ENCODE measurements around the gene YES1. TPM values are rescaled to one million over a fixed set of nuclear protein-coding genes. Genes with fewer than 3 reads are reported as not detected.
"Not testable (repeated sequence)": the region's sequence is repeated elsewhere in the genome, so short reads cannot be mapped to it uniquely, and the experiment has no call there.

YES1 gene
- total RNA-seq, 1 donor from 2014 or later = 41.6 TPM

DNA sequence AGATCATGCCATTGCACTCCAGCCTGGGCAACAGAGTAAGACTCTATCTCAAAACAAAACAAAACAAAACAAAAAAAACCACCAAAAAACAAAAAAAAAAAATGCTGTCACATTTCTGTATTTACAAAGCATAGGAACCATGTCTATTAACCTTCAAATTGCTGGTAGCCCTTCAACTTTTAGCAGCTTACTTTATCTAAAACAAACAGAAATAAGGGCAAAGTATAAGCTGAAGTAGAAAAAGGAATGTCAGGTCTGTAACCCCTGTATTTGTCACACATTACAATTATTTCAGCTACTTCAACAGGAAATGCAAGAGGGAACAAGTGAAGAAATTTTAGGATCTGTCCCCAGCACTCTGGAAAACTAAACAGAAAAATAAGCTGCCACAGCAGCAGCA is 129.2 kb downstream of the YES1 start:
- DNase-seq = no peak

DNA sequence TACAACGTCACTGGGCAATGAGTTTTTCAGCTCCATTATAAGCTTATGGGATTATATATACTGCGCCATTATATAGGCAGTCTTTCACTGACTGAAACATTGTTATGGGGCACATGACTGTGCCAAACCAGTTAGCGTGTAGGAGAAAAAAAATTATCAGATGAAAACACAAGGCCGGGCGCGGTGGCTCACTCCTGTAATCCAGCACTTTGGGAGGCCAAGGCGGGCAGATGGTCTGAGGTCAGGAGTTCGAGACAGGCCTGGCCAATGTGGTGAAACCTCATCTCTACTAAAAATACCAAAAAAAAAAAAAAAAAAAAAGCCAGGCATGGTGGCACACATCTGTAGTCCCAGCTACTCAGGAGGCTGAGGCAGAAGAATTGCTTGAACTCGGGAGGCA is 129.6 kb downstream of the YES1 start:
- not testable (repeated sequence) for DNase-seq

DNA sequence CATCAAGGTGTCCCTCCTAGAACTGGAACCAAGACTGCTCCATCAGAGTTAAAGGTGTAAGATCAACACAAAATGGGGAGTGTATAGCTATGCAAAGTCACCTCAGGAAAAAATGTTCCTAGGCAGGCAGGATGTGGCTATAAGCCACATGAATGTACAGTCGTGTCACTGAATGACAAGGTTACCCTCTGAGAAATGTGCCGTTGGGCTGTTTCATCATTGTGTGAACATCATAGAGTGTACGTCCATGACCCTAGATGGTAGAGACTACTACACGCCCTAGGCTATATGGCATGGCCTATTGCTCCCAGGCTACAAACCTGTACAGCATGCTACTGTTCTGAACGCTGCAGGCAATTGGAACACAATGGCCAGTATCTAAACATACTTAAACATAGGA is 130.1 kb downstream of the YES1 start:
- no peak for DNase-seq

DNA sequence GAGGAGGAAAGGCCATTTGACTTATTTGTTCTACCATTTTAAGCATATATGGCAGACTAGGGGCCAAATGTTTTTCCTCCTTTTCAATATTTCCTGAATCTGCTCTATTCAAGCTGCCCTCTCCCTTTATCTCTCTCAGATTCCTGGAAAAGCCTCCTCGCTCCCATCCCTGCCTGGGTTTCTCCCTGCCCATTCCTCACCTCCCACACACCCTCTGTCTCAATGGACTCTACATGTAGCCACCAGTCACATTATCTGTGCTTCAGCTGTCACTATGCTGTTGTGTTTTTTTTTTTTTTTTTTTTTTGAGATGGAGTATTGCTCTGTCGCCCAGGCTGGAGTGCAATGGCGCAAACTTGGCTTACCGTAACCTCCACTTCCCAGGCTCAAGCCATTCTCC is 131.7 kb downstream of the YES1 start:
- DNase-seq = peak; percentile 4

DNA sequence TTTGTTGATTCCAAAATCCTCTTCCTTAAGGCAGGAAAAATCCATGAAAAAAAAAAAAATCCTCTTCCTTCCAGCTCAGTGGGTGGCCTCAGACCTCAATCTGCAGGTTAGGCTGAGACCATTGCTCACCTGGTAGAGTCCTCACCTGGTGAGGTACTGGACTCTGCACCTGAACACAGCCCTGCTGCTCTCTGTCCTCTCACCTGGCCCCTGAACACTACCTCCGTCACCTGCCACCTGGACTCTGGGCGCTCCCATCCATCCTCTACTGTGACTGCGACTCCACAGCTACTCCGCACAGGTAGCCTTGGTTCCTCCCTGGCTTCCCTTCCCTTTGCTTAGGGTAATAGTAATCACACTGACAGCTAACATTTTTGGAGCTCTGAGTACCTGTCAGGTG is 132.5 kb downstream of the YES1 start:
- no peak for DNase-seq

DNA sequence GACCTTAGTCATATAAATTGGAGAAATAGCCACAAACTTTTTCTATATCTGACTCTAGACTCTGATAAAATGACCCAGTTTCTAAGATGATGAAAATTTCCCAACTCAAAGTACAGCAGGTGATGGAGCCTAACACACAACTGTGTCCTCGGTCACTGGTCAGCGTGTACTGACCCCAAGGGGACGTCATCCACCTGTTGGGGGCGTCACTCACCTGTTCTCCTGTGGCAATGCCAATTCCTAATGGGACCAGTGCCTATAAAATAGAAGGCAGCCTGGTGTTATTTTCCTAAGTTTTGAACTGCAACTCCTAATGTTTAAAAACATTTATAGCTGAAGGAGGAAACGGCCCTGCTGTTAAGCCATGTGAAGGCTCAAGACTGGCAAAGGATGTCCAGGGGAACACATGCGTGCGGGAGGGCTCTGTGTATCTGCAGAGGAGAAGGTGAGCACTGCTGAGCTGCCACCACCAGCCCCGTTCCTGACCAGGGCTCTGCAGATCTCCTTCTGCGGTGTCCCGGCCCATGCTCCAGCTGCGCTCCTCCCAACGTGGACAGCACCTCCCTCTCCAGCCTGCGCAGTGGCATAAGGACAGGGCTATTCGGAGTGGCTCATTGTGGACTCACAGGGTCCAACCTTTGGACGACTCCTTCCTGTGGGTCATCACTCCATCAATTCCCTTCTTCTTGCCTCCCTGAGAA is 133.4 kb downstream of the YES1 start:
- no peak for DNase-seq

DNA sequence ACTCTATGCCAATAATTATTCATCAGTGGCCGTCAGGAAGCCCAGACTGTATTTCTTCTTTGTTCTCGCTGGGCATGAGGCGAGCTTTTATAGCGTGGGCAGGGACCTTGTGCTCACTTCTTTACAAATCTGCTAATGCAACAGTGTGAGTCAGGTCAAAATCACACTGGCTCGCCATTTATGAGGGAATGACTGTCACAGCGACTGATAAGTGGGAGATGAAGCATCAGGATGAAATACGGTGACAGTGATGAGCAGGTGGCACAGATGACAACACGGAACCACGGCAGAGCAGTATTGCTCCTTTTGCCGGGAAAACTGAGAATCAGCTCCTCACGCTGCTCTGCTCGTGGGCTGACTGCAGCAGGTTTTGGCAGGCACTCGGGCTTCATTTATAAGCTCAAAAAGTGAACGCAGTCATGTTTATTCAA is 134.1 kb downstream of the YES1 start:
- DNase-seq = peak; percentile 8

DNA sequence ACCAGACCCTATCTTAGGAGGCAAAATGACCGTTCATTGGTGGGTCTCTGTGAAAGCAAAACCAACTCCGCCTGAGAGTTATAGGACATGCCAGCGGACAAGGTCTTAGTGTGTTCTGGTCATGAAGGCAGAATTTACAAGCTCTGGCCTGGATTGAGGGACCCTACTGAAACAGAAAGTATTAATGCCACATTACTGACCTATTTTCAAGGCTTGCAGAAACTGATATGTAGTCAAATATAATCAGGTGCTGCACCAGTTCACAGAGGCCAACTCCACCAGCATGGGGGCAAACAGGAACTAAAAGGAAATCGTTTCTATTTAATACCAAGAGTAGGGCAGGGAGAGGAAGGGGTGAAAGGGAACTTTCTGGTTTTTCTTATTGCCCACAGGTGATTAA is 134.9 kb downstream of the YES1 start:
- DNase-seq = no peak

DNA sequence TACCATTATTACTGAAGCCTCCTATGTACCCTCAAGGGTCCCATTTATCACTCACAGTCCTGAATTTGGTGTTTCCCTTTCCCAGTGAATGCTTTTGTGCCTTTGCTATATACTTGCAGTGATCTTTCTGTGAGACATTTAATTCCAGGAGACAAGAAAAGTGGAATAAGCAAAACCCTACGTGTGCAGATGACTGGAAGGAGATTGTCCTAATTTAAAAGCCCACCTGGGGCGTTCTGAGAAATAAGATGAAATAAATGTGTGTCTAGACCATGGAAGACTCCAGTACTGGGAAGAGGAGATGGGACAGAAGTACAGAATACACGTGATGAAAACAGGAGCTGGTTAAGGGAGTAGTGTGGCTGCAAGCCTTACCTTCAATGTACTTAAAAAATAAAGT is 135.3 kb downstream of the YES1 start:
- no peak for DNase-seq

DNA sequence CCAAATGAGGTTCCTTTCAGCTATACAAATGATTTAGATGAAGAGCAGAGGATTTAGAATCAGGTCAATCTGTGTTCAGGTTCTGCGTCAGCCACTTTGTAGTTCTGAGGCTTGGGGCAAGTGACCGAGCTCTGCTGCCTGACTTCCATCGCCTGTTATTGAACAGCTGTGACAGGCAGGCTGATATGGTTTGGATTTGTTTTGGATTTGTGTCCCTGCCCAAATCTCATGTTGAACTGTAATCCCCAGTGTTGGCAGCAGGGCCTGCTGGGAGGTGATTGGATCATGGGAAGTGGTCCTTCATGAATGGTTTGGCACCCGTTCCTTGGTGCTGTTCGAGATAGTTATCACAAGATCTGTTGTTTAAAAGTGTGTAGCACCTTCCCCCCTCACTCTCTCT is 136.0 kb downstream of the YES1 start:
- DNase-seq = no peak

DNA sequence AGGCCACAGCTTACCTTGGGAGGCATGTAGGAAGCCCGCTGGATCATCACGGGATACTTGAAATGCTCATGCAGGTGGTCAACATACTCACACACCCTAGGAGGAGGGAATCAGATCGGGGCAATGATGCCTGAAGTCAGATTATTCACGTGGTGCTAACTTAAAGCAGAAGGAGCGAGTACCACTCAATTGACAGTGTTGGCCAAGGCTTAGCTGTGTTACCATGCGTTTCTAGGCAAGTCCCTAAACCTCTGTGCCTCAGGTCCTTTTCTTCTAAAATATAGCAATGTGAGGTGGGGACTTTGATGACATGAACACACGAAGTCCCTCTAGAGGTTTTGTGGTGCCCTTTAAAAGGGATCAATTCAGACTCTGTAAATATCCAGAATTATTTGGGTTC is 136.7 kb downstream of the YES1 start:
- no peak for DNase-seq

DNA sequence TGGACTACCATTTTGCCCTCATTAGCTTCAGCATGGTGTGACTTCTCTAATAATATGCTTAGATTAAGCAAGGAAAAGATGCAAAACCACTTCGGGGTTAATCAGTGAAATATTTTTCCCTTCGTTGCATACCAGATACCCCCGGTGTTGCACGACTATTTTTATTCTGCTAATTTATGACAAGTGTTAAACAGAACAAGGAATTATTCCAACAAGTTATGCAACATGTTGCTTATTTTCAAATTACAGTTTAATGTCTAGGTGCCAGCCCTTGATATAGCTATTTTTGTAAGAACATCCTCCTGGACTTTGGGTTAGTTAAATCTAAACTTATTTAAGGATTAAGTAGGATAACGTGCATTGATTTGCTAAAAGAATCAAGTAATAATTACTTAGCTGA is 138.3 kb downstream of the YES1 start:
- no peak for DNase-seq

DNA sequence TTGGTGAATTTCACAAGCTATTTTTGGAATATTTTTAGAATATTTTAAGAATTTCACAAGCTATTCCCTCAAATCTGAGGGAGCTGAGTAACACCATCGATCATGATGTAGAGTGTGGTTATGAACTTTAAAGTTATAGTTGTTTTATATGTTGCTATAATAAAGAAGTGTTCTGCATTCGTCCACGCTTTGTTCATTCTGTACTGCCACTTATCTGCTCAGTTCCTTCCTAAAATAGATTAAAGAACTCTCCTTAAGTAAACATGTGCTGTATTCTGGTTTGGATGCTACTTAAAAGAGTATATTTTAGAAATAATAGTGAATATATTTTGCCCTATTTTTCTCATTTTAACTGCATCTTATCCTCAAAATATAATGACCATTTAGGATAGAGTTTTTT is 138.7 kb downstream of the YES1 start:
- no peak for DNase-seq

Small RNAs within 50 kb of the gene (small RNA-seq; reads per million reads assigned to genes)
- gene BOLA2P1 = not detected
- not detected for gene RNU1-109P

Other genes starting within 250 kb of the YES1 start
- not detected for gene CETN1, start 231.9 kb downstream of the YES1 start, total RNA-seq
- 1.4 TPM for gene CLUL1, start 215.3 kb downstream of the YES1 start, total RNA-seq
- gene TYMS, start 154.6 kb downstream of the YES1 start, total RNA-seq = 2.0 TPM
- gene ENOSF1, start 99.6 kb downstream of the YES1 start, total RNA-seq = 2.7 TPM
- 6.4 TPM for gene ADCYAP1, start 92.6 kb upstream of the YES1 start, total RNA-seq